H1 (cell line): Measurements from ENCODE around the gene TLR9. TPM values are rescaled to one million over a fixed set of nuclear protein-coding genes. Genes with fewer than 3 reads are reported as not detected.

Experiments
- GTF2F1 ChIP-seq: IDR thresholded peaks from 2 replicates; pipeline ENCODE4 v1.6.1; 2012; ENCODE audit warnings: low read depth, low read length, improper control_type of control experiment, borderline replicate concordance
- HDAC6 ChIP-seq: IDR thresholded peaks from one replicate; pipeline ENCODE4 v1.7.1; 2012; ENCODE audit warnings: low read depth, mild to moderate bottlenecking, inconsistent platforms, low read length, moderate library complexity
- RXRA ChIP-seq: IDR thresholded peaks from 2 replicates; pipeline ENCODE4 v1.6.1; 2011; ENCODE audit warnings: low read depth, mild to moderate bottlenecking, low read length, moderate library complexity; ENCODE audit not compliant: insufficient read depth
- TBP ChIP-seq: IDR thresholded peaks from 2 replicates; pipeline ENCODE4 v1.6.1; 2011; ENCODE audit warnings: low read depth, low read length, improper control_type of control experiment
- polyA plus RNA-seq, 7 experiments: library from polyadenylated mRNA; depleted of rRNA in 3 of 7; stranded (reverse) in 5 of 7; unstranded in 2 of 7; fragments of >200 nt in 5 of 7; fragments of 200-250 nt in 2 of 7; gene quantifications; 1 replicate in 5 of 7; 2 replicates in 1 of 7; 4 replicates in 1 of 7; pipeline versions ENCODE4 v1.2.1 to v1.2.3, GENCODE V29; 2011 to 2013; ENCODE audit warnings: missing spikeins in 2 of 7, mixed read lengths in 2 of 7
- total RNA-seq: library from RNA; stranded (reverse); fragmentation: NEBNext Ultra II Directional; extraction: Animal tissue kit (Norgen Biotek cat#: 25700); gene quantifications from 2 replicates; pipeline ENCODE4 v1.2.1, GENCODE V29; 2021
- TF ChIP-seq, protein P1 (sequence below): IDR thresholded peaks from 2 replicates; pipeline ENCODE4 v1.6.1; 2012; ENCODE audit warnings: inconsistent platforms

Gene TLR9
- total and polyA plus RNA-seq, 2 of the 8 experiments (the other 6 are each of a cell fraction or from before 2014, with no cell fraction given), result 0.05 TPM; not detected in 1

DNA sequence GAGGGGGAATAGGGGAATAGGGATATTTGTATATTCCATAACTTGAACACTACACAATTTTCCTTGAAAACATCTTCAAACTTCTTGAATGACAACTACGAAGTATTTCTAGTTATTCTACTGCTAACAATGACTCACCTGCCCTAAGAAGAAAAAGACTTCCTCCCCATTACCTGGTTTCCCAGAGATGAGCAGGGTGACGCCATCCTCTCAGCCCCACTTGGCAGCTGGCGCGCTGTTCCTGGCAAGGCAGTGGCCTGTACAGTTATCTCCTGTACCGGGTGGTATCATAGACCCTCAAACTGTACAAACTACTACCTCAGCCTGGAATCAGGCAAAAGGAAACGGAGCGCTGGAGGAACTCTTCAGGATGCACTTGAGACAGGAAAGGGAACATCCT lies 42.6 kb upstream of the TLR9 start (continued):
- no peak for TF ChIP-seq HDAC6
- TF ChIP-seq GTF2F1, result no peak
- TF ChIP-seq RXRA, result no peak
- TF ChIP-seq, protein P1, sequence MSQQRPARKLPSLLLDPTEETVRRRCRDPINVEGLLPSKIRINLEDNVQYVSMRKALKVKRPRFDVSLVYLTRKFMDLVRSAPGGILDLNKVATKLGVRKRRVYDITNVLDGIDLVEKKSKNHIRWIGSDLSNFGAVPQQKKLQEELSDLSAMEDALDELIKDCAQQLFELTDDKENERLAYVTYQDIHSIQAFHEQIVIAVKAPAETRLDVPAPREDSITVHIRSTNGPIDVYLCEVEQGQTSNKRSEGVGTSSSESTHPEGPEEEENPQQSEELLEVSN, result no peak
- no peak for TF ChIP-seq TBP
- TF ChIP-seq, all 59 proteins: peak for 0
